RWPE2 (cell line): Measurements from ENCODE around the gene GPC5.

Source experiments
- ATAC-seq: fragments of 200-7000 bp; cut with Tn5 transposase; 3 replicates; pipeline ENCODE4 v1.9.1; 2021; ENCODE audit warnings: low read depth
- DNase-seq: peaks from one replicate; pipeline ENCODE4 v3.0.0-alpha.2; 2020; ENCODE audit warnings: low spot score
- H3K27ac ChIP-seq: fragments of 450-650 bp; 2 replicates; pipeline ENCODE4 v1.5.1; 2017; ENCODE audit warnings: mild to moderate bottlenecking; ENCODE audit not compliant: poor library complexity, severe bottlenecking
- H3K27me3 ChIP-seq: fragments of 250-450 bp; sonication (Bioruptor Pico); 2 replicates; pipeline ENCODE4 v1.5.1; 2021; ENCODE audit warnings: mild to moderate bottlenecking, moderate library complexity; ENCODE audit not compliant: insufficient read depth, poor library complexity, severe bottlenecking
- H3K36me3 ChIP-seq: fragments of 250-450 bp; sonication (Bioruptor Pico); 2 replicates; pipeline ENCODE4 v1.5.1; 2020; ENCODE audit warnings: low read depth, mild to moderate bottlenecking, moderate library complexity
- H3K4me1 ChIP-seq: fragments of 250-450 bp; sonication (Bioruptor Pico); 2 replicates; pipeline ENCODE4 v1.5.1; 2021; ENCODE audit warnings: mild to moderate bottlenecking, moderate library complexity; ENCODE audit not compliant: insufficient read depth, poor library complexity, severe bottlenecking
- H3K4me3 ChIP-seq: fragments of 250-450 bp; sonication (Bioruptor Pico); 2 replicates; pipeline ENCODE4 v1.5.1; 2021; ENCODE audit warnings: mild to moderate bottlenecking, moderate library complexity; ENCODE audit not compliant: severe bottlenecking
- H3K9me3 ChIP-seq: fragments of 250-450 bp; sonication (Bioruptor Pico); 2 replicates; pipeline ENCODE4 v1.5.1; 2021; ENCODE audit warnings: mild to moderate bottlenecking, moderate library complexity; ENCODE audit not compliant: severe bottlenecking
- TF ChIP-seq, protein P1 (sequence below): fragments of 450-650 bp; IDR thresholded peaks from one replicate; pipeline ENCODE4 v1.5.1; 2017; ENCODE audit warnings: mild to moderate bottlenecking, moderate library complexity; ENCODE audit not compliant: poor library complexity, severe bottlenecking

Gene GPC5

DNA sequence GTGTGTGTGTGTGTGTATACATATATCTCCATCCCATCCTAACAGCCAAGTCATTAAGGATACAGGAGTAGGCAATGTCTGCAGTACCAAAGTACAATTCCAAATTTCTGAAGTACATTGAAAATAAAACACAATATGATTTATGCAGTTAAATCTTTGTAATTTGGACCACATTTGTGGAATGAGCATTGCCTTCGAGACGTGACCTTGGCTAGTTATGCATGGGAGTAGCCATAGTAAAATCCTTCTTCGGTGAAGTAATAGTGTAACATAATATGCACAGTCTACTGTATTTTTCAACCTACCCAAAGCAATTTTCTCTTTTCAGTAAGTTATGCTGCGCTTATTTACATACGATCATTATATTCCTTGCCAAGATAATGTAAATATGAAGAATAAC lies 1162.5 kb downstream of the GPC5 start:
- H3K9me3 ChIP-seq, result peaks cover 2% of the 10 kb centered on the region
- no peak overlapping the region for H3K27ac ChIP-seq
- no peak overlapping the region for H3K4me3 ChIP-seq
- no peak for DNase-seq
- no peaks in the 10 kb centered on the region for H3K27me3 ChIP-seq
- no peaks in the 10 kb centered on the region for H3K36me3 ChIP-seq
- no peak for ATAC-seq
- TF ChIP-seq, protein P1, sequence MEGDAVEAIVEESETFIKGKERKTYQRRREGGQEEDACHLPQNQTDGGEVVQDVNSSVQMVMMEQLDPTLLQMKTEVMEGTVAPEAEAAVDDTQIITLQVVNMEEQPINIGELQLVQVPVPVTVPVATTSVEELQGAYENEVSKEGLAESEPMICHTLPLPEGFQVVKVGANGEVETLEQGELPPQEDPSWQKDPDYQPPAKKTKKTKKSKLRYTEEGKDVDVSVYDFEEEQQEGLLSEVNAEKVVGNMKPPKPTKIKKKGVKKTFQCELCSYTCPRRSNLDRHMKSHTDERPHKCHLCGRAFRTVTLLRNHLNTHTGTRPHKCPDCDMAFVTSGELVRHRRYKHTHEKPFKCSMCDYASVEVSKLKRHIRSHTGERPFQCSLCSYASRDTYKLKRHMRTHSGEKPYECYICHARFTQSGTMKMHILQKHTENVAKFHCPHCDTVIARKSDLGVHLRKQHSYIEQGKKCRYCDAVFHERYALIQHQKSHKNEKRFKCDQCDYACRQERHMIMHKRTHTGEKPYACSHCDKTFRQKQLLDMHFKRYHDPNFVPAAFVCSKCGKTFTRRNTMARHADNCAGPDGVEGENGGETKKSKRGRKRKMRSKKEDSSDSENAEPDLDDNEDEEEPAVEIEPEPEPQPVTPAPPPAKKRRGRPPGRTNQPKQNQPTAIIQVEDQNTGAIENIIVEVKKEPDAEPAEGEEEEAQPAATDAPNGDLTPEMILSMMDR, result no peak
- no peaks in the 10 kb centered on the region for H3K4me1 ChIP-seq

DNA sequence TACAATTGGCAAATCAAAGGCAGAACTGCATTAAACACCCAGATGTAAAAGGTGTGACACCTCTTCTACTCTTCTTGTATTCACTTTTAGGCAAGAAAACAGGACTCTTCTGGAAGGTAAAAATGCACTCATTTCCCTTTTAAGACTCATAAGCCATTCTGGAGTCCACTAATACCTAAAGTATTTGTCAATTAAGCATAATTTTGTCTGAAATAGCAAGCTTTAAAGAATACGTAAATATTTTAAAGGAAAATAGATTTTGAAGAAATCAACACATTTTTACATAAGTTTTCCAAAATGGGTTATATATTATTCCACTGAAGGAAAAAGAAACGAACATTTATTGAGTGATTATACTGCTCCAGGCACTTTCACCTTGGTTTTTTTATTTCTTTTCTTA lies 1166.5 kb downstream of the GPC5 start:
- no peaks in the 10 kb centered on the region for H3K9me3 ChIP-seq
- H3K4me1 ChIP-seq, result no peaks in the 10 kb centered on the region
- H3K4me3 ChIP-seq, result no peak overlapping the region
- no peak for ATAC-seq
- no peaks in the 10 kb centered on the region for H3K27me3 ChIP-seq
- TF ChIP-seq, protein P1, result no peak
- DNase-seq, result no peak
- no peak overlapping the region for H3K27ac ChIP-seq
- no peaks in the 10 kb centered on the region for H3K36me3 ChIP-seq

DNA sequence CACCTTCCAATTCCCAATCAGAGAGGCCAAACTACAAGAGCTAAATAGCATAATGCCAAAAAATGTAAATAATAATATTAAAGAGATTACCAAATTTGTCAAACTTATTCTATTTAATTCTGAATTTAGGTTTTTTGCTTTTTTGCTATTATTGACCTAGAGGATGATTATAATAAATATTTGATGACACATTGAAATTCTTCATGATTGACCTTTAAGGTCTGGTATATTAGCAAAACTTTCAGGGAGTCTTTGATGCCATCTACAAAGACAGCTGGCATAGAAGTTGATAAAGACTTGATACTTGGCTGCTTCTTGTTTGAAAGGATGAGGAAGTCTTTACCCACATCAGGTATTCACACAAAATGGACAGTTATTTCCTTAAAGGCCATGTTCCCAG lies 1168.3 kb downstream of the GPC5 start:
- ATAC-seq (no peak), DNase-seq (no peak)
- no peaks in the 10 kb centered on the region for H3K9me3 ChIP-seq
- TF ChIP-seq, protein P1, result no peak
- no peaks in the 10 kb centered on the region for H3K4me1 ChIP-seq
- no peak overlapping the region for H3K4me3 ChIP-seq
- no peaks in the 10 kb centered on the region for H3K36me3 ChIP-seq
- no peak overlapping the region for H3K27ac ChIP-seq
- no peaks in the 10 kb centered on the region for H3K27me3 ChIP-seq

DNA sequence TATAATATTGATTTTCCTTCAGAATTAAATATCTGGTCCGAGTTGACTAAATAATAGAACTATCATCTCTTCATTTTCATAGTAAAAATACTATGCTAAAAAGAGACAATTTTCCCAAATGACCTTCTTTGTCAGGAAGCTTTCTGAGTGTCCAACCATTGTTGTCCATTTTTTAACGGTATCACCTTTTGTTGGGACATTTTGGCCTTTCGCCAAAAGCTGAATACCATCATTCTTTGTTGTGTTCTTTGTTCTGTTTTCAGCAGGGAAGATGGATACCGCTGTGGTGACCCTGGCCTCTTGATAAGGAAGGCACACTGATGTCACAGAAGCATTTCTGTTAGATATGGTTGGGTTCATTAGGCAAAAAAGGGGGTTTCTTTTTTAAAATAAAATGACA lies 1173.8 kb downstream of the GPC5 start:
- TF ChIP-seq, protein P1, result no peak
- H3K27ac ChIP-seq, result no peak overlapping the region
- peaks cover 6% of the 10 kb centered on the region for H3K9me3 ChIP-seq
- no peaks in the 10 kb centered on the region for H3K36me3 ChIP-seq
- no peak for DNase-seq
- no peaks in the 10 kb centered on the region for H3K27me3 ChIP-seq
- H3K4me1 ChIP-seq, result no peaks in the 10 kb centered on the region
- ATAC-seq, result no peak
- H3K4me3 ChIP-seq, result no peak overlapping the region

DNA sequence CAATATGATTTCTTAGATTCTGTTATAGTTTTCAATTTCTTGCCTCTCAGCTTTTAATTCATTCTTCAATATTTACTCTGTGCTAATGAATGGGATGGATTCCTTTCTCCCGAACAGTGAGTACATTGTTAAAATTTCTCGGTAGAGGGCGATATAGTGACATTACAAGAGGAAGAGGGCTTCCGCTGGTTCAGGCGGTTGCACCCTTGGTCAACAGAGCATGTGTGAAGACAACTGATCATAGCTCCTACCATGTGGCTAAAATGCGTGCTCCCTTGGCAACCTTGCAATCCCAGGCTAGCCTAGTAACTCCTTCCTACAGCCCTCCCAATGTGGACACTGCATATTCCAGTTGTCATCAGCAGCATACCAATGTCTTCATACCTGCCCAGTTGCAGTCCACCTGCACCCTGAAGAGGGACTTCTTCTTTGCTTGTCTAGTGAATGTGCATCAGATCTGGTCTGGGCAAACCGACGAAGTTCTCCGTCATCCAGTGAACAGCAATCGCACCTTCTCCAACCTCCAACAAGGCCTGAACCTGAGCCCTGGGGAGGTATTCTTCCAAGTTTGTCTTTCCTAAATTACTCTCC lies 1175.1 kb downstream of the GPC5 start:
- no peaks in the 10 kb centered on the region for H3K36me3 ChIP-seq
- H3K4me3 ChIP-seq, result no peak overlapping the region
- no peaks in the 10 kb centered on the region for H3K4me1 ChIP-seq
- TF ChIP-seq, protein P1, result peak; percentile 24
- ATAC-seq (no peak), DNase-seq (no peak)
- H3K27ac ChIP-seq, result no peak overlapping the region
- peaks cover 6% of the 10 kb centered on the region for H3K9me3 ChIP-seq
- no peaks in the 10 kb centered on the region for H3K27me3 ChIP-seq
